C4-2B (cell line): ENCODE data around the gene NLGN1.
A peak's percentile ranks its signal among the peaks of the same experiment; 100 is the strongest.

Experiments used
- H3K27ac ChIP-seq: fragments of 450-650 bp; 2 replicates; pipeline ENCODE4 v1.5.1; 2017
- CTCF ChIP-seq: fragments of 450-650 bp; conservative IDR thresholded peaks from 2 replicates; pipeline ENCODE4 v1.5.1; 2017; ENCODE audit warnings: mild to moderate bottlenecking
- ZFX ChIP-seq: fragments of 450-650 bp; IDR thresholded peaks from 2 replicates; pipeline ENCODE4 v1.6.1; 2017

NLGN1 gene

GRCh38 chr3:174330303-174330702, 932.8 kb downstream of the NLGN1 start:
- no peak for TF ChIP-seq ZFX
- H3K27ac ChIP-seq: no peak overlapping the region

- no peak for TF ChIP-seq CTCF
- TF ChIP-seq ZFX: no peak
- H3K27ac ChIP-seq: no peak overlapping the region
Measured at GRCh38 chr3:174331095-174331800, 933.7 kb downstream of the NLGN1 start.

- H3K27ac ChIP-seq: no peak overlapping the region
- TF ChIP-seq ZFX: no peak
- no peak for TF ChIP-seq CTCF
Measured at GRCh38 chr3:174332391-174332790, 934.8 kb downstream of the NLGN1 start.

DNA sequence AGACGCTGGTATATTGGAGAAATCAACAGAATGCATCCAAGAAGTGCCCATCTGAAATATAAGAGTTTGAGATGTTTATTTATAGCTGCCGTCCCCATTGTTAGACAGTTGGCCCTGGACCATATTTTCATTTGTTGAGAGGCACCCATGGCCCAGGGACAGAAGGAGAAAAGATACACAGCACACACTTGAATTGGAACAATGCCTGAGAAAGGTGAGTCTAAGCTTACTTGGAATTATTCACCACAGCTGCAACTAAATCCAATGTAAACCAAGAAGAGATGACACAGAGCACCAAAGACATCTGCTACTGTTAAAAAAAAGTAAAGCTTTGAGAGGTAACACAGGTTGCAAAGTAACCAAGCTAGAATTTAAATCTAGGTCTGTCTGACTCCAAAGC, 936.1 kb downstream of the NLGN1 start:
- no peak overlapping the region; the same call in 1 of the 2 replicates for H3K27ac ChIP-seq
- TF ChIP-seq ZFX (no peak), CTCF (no peak)

GRCh38 chr3:174334111-174334510, 936.6 kb downstream of the NLGN1 start:
- TF ChIP-seq CTCF: no peak
- no peak for TF ChIP-seq ZFX
- peak overlapping the region; percentile 49; the same call in 1 of the 2 replicates for H3K27ac ChIP-seq

GRCh38 chr3:174335324-174335723, 937.8 kb downstream of the NLGN1 start:
- H3K27ac ChIP-seq: no peak overlapping the region
- TF ChIP-seq ZFX: no peak
- no peak for TF ChIP-seq CTCF

DNA sequence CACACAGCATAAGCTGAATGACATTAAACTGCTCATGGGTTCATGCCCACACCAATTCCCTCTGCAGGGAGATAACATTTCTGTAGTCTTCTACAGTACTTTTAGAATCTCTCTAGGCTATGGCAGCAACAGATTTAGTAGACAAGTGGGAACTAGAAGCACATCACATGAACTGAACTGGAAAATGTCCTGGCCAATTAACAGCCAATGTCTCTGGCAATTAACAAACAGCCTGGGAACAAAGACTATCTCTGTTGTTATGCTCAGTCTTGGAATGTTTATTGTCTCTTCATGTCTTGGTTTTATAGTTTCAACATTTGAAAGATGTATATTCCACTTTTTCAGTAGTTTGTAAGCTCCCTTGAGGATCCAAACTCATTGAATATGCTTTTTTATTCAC, 938.4 kb downstream of the NLGN1 start:
- TF ChIP-seq ZFX: no peak
- no peak for TF ChIP-seq CTCF
- H3K27ac ChIP-seq: no peak overlapping the region
